Neural cell (in vitro differentiated cells): ENCODE data around the gene KCNS3.
"Not testable (repeated sequence)": the region's sequence is repeated elsewhere in the genome, so short reads cannot be mapped to it uniquely, and the experiment has no call there.

ENCODE experiments used
- EZH2 ChIP-seq: fragments of 200-600, 300-800 bp; shearing (Covaris generic), sonication (generic); IDR thresholded peaks from 2 replicates; pipeline ENCODE4 v1.6.1; 2014; ENCODE audit warnings: antibody characterized with exemption, low read length, borderline replicate concordance, mild to moderate bottlenecking; ENCODE audit not compliant: insufficient read depth, poor library complexity, severe bottlenecking
- POLR2AphosphoS5 ChIP-seq: IDR thresholded peaks from 2 replicates; pipeline ENCODE4 v1.6.1; 2012
- RAD21 ChIP-seq: fragments of 450-650 bp; conservative IDR thresholded peaks from 2 replicates; pipeline ENCODE4 v1.6.1; 2014; ENCODE audit warnings: antibody characterized with exemption, mild to moderate bottlenecking, moderate library complexity
- TF ChIP-seq, protein P1 (sequence below): fragments of 450-650 bp; IDR thresholded peaks from 2 replicates; pipeline ENCODE4 v1.5.1; 2014; ENCODE audit warnings: antibody characterized with exemption, mild to moderate bottlenecking, moderate library complexity; ENCODE audit not compliant: poor library complexity, severe bottlenecking
- TF ChIP-seq, protein P2 (sequence below): IDR thresholded peaks from 2 replicates; pipeline ENCODE4 v1.6.1; 2012; ENCODE audit warnings: borderline replicate concordance

DNA sequence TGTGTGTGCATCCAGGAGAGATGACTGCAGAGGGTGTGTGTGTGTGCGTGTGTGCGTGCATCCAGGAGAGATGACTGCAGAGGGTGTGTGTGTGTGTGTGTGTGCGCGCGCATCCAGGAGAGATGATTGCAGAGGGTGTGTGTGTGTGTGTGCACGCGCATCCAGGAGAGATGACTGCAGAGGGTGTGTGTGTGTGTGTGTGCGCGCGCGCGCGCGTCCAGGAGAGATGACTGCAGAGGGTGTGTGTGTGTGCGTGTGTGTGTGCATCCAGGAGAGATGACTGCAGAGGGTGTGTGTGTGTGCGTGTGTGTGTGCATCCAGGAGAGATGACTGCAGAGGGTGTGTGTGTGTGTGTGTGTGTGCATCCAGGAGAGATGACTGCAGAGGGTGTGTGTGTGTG is 85.1 kb downstream of the KCNS3 start:
- not testable (repeated sequence) for TF ChIP-seq EZH2, POLR2AphosphoS5, RAD21
- TF ChIP-seq, protein P1, sequence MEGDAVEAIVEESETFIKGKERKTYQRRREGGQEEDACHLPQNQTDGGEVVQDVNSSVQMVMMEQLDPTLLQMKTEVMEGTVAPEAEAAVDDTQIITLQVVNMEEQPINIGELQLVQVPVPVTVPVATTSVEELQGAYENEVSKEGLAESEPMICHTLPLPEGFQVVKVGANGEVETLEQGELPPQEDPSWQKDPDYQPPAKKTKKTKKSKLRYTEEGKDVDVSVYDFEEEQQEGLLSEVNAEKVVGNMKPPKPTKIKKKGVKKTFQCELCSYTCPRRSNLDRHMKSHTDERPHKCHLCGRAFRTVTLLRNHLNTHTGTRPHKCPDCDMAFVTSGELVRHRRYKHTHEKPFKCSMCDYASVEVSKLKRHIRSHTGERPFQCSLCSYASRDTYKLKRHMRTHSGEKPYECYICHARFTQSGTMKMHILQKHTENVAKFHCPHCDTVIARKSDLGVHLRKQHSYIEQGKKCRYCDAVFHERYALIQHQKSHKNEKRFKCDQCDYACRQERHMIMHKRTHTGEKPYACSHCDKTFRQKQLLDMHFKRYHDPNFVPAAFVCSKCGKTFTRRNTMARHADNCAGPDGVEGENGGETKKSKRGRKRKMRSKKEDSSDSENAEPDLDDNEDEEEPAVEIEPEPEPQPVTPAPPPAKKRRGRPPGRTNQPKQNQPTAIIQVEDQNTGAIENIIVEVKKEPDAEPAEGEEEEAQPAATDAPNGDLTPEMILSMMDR, result not testable (repeated sequence)
- TF ChIP-seq, protein P2, sequence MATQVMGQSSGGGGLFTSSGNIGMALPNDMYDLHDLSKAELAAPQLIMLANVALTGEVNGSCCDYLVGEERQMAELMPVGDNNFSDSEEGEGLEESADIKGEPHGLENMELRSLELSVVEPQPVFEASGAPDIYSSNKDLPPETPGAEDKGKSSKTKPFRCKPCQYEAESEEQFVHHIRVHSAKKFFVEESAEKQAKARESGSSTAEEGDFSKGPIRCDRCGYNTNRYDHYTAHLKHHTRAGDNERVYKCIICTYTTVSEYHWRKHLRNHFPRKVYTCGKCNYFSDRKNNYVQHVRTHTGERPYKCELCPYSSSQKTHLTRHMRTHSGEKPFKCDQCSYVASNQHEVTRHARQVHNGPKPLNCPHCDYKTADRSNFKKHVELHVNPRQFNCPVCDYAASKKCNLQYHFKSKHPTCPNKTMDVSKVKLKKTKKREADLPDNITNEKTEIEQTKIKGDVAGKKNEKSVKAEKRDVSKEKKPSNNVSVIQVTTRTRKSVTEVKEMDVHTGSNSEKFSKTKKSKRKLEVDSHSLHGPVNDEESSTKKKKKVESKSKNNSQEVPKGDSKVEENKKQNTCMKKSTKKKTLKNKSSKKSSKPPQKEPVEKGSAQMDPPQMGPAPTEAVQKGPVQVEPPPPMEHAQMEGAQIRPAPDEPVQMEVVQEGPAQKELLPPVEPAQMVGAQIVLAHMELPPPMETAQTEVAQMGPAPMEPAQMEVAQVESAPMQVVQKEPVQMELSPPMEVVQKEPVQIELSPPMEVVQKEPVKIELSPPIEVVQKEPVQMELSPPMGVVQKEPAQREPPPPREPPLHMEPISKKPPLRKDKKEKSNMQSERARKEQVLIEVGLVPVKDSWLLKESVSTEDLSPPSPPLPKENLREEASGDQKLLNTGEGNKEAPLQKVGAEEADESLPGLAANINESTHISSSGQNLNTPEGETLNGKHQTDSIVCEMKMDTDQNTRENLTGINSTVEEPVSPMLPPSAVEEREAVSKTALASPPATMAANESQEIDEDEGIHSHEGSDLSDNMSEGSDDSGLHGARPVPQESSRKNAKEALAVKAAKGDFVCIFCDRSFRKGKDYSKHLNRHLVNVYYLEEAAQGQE, result not testable (repeated sequence)
